GM08714 (cell line): ENCODE measurements around the gene NDUFS1.
"Not testable (repeated sequence)": the region's sequence is repeated elsewhere in the genome, so short reads cannot be mapped to it uniquely, and the experiment has no call there.

Experiments used
- H3K4me3 ChIP-seq: fragments of 200-500 bp; sonication (Bioruptor generic); 2 replicates; pipeline ENCODE4 v1.5.1; 2014; ENCODE audit warnings: mild to moderate bottlenecking, low read length, inconsistent platforms
- ZNF274 ChIP-seq: IDR thresholded peaks from 2 replicates; pipeline ENCODE4 v1.6.1; 2012; ENCODE audit warnings: mild to moderate bottlenecking, low read depth, low read length

The NDUFS1 gene

GRCh38 chr2:206176121-206176520 lies 16.9 kb upstream of the NDUFS1 start:
- no peak for TF ChIP-seq ZNF274
- no peak overlapping the region for H3K4me3 ChIP-seq

DNA sequence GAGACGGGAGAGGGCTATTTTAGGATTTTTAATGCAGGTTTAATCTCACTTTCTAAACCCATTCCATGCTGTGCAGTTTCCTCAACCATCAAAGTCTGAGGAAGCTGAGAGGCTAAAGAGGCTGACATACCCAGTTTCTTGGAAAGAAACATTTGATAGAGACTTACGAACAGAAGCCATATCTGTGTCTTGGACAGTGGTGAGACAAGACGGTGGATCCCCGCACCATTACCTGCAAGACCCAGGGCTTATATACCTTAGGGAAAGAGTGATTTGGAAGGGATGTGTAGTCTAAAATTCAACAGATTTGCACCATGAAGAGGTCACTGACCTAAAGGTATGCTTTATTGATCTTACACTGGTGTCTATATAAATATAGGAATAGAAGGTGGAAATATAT lies 13.9 kb upstream of the NDUFS1 start:
- no peak for TF ChIP-seq ZNF274
- no peak overlapping the region for H3K4me3 ChIP-seq

GRCh38 chr2:206171624-206172397 lies 12.6 kb upstream of the NDUFS1 start:
- not testable (repeated sequence) for H3K4me3 ChIP-seq

DNA sequence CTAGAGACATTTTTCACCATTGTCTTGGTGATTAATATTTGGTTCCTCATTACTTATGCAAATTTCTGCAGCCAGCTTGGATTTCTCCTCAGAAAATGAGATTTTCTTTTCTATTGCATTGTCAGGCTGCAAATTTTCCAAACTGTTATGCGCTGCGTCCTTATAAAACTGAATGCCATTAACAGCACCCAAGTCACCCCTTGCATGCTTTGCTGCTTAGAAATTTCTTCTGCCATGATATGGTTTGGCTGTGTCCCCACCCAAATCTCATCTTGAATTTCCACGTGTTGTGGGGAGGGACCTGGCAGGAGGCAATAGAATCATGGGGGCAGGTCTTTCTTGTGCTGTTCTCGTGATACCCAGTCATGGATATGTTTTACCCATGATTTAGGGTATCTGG lies 9.0 kb upstream of the NDUFS1 start:
- H3K4me3 ChIP-seq = not testable (repeated sequence)

GRCh38 chr2:206164261-206164862 lies 5.1 kb upstream of the NDUFS1 start:
- no peak for TF ChIP-seq ZNF274

GRCh38 chr2:206163251-206163880 lies 4.1 kb upstream of the NDUFS1 start:
- H3K4me3 ChIP-seq = no peak overlapping the region
- no peak for TF ChIP-seq ZNF274

More at GRCh38 chr2:206164261-206164862, 5.1 kb upstream of the NDUFS1 start:
- no peak overlapping the region for H3K4me3 ChIP-seq

DNA sequence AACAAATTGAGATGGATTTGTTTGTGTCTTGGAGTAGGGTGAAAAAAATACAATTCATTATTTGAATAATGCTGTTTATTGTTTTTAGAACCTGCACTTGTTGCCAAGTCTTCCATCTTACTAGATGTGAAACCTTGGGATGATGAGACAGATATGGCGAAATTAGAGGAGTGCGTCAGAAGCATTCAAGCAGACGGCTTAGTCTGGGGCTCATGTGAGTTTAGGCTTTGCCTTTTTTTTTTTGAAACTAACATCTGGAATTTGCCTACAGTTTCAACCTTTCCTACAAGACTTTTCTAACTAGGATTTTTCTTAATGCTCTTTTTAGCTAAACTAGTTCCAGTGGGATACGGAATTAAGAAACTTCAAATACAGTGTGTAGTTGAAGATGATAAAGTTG lies 3.2 kb upstream of the NDUFS1 start:
- H3K4me3 ChIP-seq = not testable (repeated sequence)

DNA sequence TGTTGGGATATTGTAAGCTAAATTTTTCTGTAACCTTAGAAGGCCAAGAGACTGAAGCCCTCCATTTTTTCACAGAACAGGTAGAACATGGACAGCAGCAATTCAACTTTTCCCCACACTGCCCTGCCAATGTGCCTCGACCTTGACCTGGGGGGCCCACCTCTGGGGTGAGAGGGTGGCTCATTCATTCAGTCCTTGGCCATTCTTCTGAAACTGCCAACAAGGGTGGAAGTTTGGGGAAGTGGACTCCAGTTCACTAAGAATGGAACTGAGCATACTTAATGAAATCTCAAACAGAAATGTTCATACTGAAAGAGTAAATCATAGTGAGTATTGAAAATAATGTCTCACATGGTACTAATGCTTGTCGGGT lies 1.5 kb upstream of the NDUFS1 start:
- no peak for TF ChIP-seq ZNF274

DNA sequence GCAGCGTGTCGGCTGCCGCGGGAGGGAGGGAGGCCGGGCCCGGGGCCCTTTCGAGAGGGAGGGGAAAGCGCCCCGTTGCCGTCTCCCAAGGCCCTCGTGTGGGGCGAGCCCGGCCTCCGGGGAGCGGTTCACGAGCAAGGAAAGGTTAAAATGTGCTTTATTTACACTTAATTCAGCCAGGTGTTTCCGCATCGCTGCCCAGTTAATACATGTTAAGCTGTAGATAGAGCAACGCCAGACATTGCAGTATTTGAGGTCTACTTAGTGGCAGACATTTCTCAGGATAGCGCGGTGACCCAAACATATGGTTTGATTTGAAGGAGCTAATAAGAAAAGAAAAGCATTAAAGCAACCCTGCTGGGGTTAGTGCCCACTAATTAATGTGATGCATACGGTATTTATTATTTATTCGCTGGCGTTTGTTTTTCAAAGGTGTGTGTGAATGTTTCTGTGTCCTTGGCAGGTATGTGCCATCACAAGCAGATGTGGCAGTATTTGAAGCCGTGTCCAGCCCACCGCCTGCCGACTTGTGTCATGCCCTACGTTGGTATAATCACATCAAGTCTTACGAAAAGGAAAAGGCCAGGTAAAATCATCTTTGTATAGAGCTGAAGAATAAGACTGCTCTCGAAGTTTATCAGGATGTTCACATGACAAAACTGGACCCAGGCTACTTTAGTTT lies 1.0 kb upstream of the NDUFS1 start:
- H3K4me3 ChIP-seq = peak overlapping the region; percentile 100
- no peak for TF ChIP-seq ZNF274

More for the DNA sequence above, 1.5 kb upstream of the NDUFS1 start:
- H3K4me3 ChIP-seq = peak overlapping the region; percentile 100

- peak overlapping the region; percentile 93 for H3K4me3 ChIP-seq
- no peak for TF ChIP-seq ZNF274
These were observed 490 bp downstream of the NDUFS1 start for GRCh38 chr2:206158563-206159345.

- not testable (repeated sequence) for H3K4me3 ChIP-seq
These were observed 2.2 kb downstream of the NDUFS1 start for GRCh38 chr2:206157014-206157413.

GRCh38 chr2:206154197-206154596 lies 5.0 kb downstream of the NDUFS1 start:
- no peak overlapping the region for H3K4me3 ChIP-seq
- no peak for TF ChIP-seq ZNF274

- H3K4me3 ChIP-seq = no peak overlapping the region
- no peak for TF ChIP-seq ZNF274
These were observed 8.6 kb downstream of the NDUFS1 start for GRCh38 chr2:206150631-206151030.

DNA sequence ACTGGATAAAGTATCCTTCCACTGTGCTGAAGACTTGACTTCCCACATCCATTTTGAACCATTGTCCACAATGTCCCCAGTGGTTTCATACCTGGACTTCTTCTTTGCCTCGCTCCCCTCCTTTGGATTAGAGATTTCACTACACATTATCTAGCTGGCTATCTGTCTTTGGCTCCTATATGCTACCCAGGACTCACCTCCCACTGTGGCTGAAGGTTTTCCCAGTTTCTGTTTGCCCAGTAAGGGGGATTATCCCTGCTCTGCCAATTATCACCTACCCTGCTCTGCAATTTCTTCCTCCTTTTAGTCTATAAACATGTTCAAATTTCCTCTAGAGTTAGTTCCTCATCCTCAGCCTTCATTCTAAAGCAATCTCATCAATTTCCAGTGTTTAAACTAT lies 9.1 kb downstream of the NDUFS1 start:
- H3K4me3 ChIP-seq = no peak overlapping the region
- no peak for TF ChIP-seq ZNF274

DNA sequence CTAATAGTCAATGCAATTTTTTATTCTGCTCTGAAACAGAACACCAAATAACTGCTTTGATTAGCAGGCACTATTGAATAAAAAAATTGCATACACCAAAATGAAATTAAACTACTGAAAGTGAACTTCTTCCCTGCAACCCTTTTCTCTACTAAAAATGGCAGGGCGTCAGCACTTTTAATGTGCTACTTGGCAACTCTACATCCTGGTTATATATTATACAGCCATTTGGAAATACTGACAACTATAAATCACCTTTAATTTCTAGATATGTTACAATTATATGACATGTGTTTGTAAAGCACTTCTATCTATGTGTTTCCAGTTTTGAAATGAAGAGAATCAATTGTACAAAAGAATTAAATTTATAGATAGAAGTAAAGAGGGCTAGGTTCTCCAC lies 9.9 kb downstream of the NDUFS1 start:
- TF ChIP-seq ZNF274 = no peak
- no peak overlapping the region for H3K4me3 ChIP-seq
